NB4 (cell line): ENCODE results near the gene ZNF593OS.

Experiments used
- POLR2A ChIP-seq: IDR thresholded peaks from 2 replicates; pipeline ENCODE4 v1.6.1; 2011; ENCODE audit warnings: mild to moderate bottlenecking; ENCODE audit not compliant: insufficient read length; ENCODE audit errors: extremely low read depth
- TF ChIP-seq, protein P1 (sequence below): IDR thresholded peaks from one replicate; pipeline ENCODE4 v1.5.1; 2012; ENCODE audit warnings: low read depth, low read length

DNA sequence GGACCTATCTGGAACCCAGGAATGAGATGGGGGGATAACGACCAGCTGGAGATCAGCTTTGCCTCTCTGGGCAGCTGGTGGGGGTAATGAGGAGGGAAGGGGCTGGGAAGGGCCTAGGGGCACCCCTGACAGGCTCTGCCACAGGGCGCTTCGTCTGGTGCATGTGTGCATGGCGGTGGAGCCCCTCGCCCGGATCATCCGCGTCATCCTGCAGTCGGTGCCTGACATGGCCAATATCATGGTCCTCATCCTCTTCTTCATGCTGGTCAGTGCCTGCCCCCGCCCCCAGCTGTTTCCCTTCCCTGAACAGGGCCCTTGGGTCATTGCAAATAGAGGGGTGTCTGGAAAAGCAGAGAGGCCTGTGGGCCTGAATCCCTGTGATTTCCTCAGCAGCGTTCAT, 26.2 kb upstream of the ZNF593OS start:
- TF ChIP-seq POLR2A: no peak
- TF ChIP-seq, protein P1, sequence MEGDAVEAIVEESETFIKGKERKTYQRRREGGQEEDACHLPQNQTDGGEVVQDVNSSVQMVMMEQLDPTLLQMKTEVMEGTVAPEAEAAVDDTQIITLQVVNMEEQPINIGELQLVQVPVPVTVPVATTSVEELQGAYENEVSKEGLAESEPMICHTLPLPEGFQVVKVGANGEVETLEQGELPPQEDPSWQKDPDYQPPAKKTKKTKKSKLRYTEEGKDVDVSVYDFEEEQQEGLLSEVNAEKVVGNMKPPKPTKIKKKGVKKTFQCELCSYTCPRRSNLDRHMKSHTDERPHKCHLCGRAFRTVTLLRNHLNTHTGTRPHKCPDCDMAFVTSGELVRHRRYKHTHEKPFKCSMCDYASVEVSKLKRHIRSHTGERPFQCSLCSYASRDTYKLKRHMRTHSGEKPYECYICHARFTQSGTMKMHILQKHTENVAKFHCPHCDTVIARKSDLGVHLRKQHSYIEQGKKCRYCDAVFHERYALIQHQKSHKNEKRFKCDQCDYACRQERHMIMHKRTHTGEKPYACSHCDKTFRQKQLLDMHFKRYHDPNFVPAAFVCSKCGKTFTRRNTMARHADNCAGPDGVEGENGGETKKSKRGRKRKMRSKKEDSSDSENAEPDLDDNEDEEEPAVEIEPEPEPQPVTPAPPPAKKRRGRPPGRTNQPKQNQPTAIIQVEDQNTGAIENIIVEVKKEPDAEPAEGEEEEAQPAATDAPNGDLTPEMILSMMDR: no peak
